HepG2 (cell line): Measurements from ENCODE around the gene OSBP. TPM values are rescaled to one million over a fixed set of nuclear protein-coding genes. Genes with fewer than 3 reads are reported as not detected.
A peak's percentile ranks its signal among the peaks of the same experiment; 100 is the strongest.

Source experiments
- ATF7-NPFF ChIP-seq: sonication (generic); formaldehyde crosslinking; IDR thresholded peaks from 2 replicates; pipeline ENCODE4 v1.8.1; 2023; ENCODE audit warnings: mild to moderate bottlenecking, low read depth, missing genetic modification reagents, moderate library complexity
- BRCA1 ChIP-seq: sonication (generic); formaldehyde crosslinking; IDR thresholded peaks from 2 replicates; pipeline ENCODE4 v1.4.0; 2020; ENCODE audit warnings: missing genetic modification reagents
- FOXA1 ChIP-seq, 2 experiments: fragments of 450-650 bp in 1 of 2; sonication (generic) in 1 of 2; formaldehyde crosslinking in 1 of 2; IDR thresholded peaks; 2 replicates each; pipeline versions ENCODE4 v1.4.0 to v1.6.1; 2016 to 2020; ENCODE audit warnings: missing genetic modification reagents in 1 of 2
- GABPA ChIP-seq, 2 experiments: IDR thresholded peaks; 2 replicates each; pipeline ENCODE4 v1.6.1; 2011 to 2016; ENCODE audit warnings: low read depth in 2 of 2, low read length in 1 of 2, missing biosample characterization in 1 of 2, missing genetic modification characterization in 1 of 2
- HNF1B ChIP-seq: sonication (generic); formaldehyde crosslinking; IDR thresholded peaks from 2 replicates; pipeline ENCODE4 v1.5.1; 2020; ENCODE audit warnings: mild to moderate bottlenecking, moderate library complexity, missing genetic modification reagents
- HOXA9 ChIP-seq: sonication (generic); formaldehyde crosslinking; IDR thresholded peaks from 2 replicates; pipeline ENCODE4 v1.8.1; 2022; ENCODE audit warnings: missing genetic modification reagents, mild to moderate bottlenecking, moderate library complexity, borderline replicate concordance
- JUND ChIP-seq: sonication (generic); formaldehyde crosslinking; IDR thresholded peaks from 2 replicates; pipeline ENCODE4 v1.8.0; 2022; ENCODE audit warnings: mild to moderate bottlenecking, missing genetic modification reagents
- NONO ChIP-seq, 2 experiments: fragments of 450-650 bp in 1 of 2; sonication (generic) in 1 of 2; formaldehyde crosslinking in 1 of 2; IDR thresholded peaks in 1 of 2; conservative IDR thresholded peaks in 1 of 2; 2 replicates each; pipeline versions ENCODE4 v1.6.1 to v1.8.0; 2017 to 2022; ENCODE audit warnings: mild to moderate bottlenecking in 1 of 2, missing genetic modification reagents in 1 of 2, moderate library complexity in 1 of 2
- PRDM10 ChIP-seq: sonication (generic); formaldehyde crosslinking; IDR thresholded peaks from 2 replicates; pipeline ENCODE4 v1.4.0; 2020; ENCODE audit warnings: low read depth, missing genetic modification reagents
- TBP ChIP-seq: sonication (generic); formaldehyde crosslinking; IDR thresholded peaks from 2 replicates; pipeline ENCODE4 v1.5.0; 2020; ENCODE audit warnings: missing genetic modification reagents
- ZFP36L1 ChIP-seq: sonication (generic); formaldehyde crosslinking; IDR thresholded peaks from 2 replicates; pipeline ENCODE4 v1.8.0; 2022; ENCODE audit warnings: mild to moderate bottlenecking, missing genetic modification reagents, moderate library complexity
- ZNF205 ChIP-seq: IDR thresholded peaks from 2 replicates; pipeline ENCODE4 v1.6.1; 2018; ENCODE audit warnings: missing biosample characterization, missing genetic modification reagents
- ZNF572 ChIP-seq: sonication (generic); formaldehyde crosslinking; IDR thresholded peaks from 2 replicates; pipeline ENCODE4 v1.5.1; 2020; ENCODE audit warnings: mild to moderate bottlenecking, missing genetic modification reagents
- ZNF704 ChIP-seq: sonication (generic); formaldehyde crosslinking; IDR thresholded peaks from 2 replicates; pipeline ENCODE4 v1.8.1; 2023; ENCODE audit warnings: mild to moderate bottlenecking, inconsistent platforms, moderate library complexity, missing genetic modification reagents, borderline replicate concordance
- ZNF841 ChIP-seq: sonication (generic); formaldehyde crosslinking; IDR thresholded peaks from 2 replicates; pipeline ENCODE4 v1.8.1; 2023; ENCODE audit warnings: missing genetic modification reagents, borderline replicate concordance
- ZNF883 ChIP-seq: sonication (generic); formaldehyde crosslinking; IDR thresholded peaks from 2 replicates; pipeline ENCODE4 v1.5.1; 2020; ENCODE audit warnings: mild to moderate bottlenecking, missing genetic modification reagents; ENCODE audit errors: not compliant biosample characterization
- ZSCAN5A ChIP-seq: sonication (generic); formaldehyde crosslinking; IDR thresholded peaks from 2 replicates; pipeline ENCODE4 v1.8.0; 2022; ENCODE audit warnings: mild to moderate bottlenecking, missing genetic modification reagents, borderline replicate concordance
- polyA plus RNA-seq, 8 experiments: library from polyadenylated mRNA; depleted of rRNA in 3 of 8; stranded (reverse) in 7 of 8; unstranded in 1 of 8; fragments of >200 nt; fragmentation: Illumina TruSeq in 4 of 8; extraction: Trizol in 4 of 8; gene quantifications; 2 replicates each; pipeline versions ENCODE4 v1.2.1 to v1.2.3, GENCODE V29; 2011 to 2016; ENCODE audit warnings: low read depth in 4 of 8, missing spikeins in 1 of 8, mixed read lengths in 1 of 8; ENCODE audit not compliant: insufficient read depth in 1 of 8
- total RNA-seq, 5 experiments: library from RNA; depleted of rRNA; stranded (reverse); fragments of >200 nt; fragmentation: Illumina TruSeq; extraction: Trizol; gene quantifications; 2 replicates each; pipeline ENCODE4 v1.2.3, GENCODE V29; 2016; ENCODE audit warnings: low read depth in 1 of 5

The OSBP gene
- total and polyA plus RNA-seq, 2 of the 13 experiments (the other 11 are each of a cell fraction or from before 2014, with no cell fraction given) = 12.1 to 13.5 TPM

- no peak for TF ChIP-seq HNF1B (CRISPR knock-in tag)
- no peak for TF ChIP-seq ZNF883 (CRISPR knock-in tag)
- TF ChIP-seq PRDM10 (CRISPR knock-in tag) = no peak
- no peak for TF ChIP-seq HOXA9
- TF ChIP-seq ZSCAN5A (CRISPR knock-in tag) = no peak
- no peak for TF ChIP-seq ZFP36L1 (CRISPR knock-in tag)
- TF ChIP-seq JUND (CRISPR knock-in tag) = no peak
- 0 out of 2 replicates have a peak, but pooled peaks have one; percentile 55 for TF ChIP-seq ZNF205 (CRISPR knock-in tag)
- TF ChIP-seq ZNF841 (CRISPR knock-in tag) = no peak
- no peak for TF ChIP-seq NONO (IDR thresholded peaks at IDR 0.05)
- TF ChIP-seq NONO (CRISPR knock-in tag; conservative IDR thresholded peaks at IDR 0.05) = peak; percentile 58; the same call in 1 of the 2 replicates
- no peak for TF ChIP-seq TBP (CRISPR knock-in tag)
- TF ChIP-seq ZNF704 (CRISPR knock-in tag) = no peak
- no peak for TF ChIP-seq ATF7-NPFF (CRISPR knock-in tag)
- no peak for TF ChIP-seq BRCA1
- TF ChIP-seq FOXA1 (IDR thresholded peaks at IDR 0.05) = no peak
- no peak for TF ChIP-seq FOXA1 (CRISPR knock-in tag; IDR thresholded peaks at IDR 0.05)
- no peak for TF ChIP-seq GABPA (IDR thresholded peaks at IDR 0.05; ENCODE audit: low read depth, low read length)
- no peak for TF ChIP-seq GABPA (CRISPR knock-in tag; IDR thresholded peaks at IDR 0.05; ENCODE audit: low read depth)
- no peak for TF ChIP-seq ZNF572 (CRISPR knock-in tag)
Observed at GRCh38 chr11:59560290-59560701, 55.3 kb downstream of the OSBP start (continued).
